ENCODE data around the gene CD44.

- no peak for TF ChIP-seq YY1 (IDR thresholded peaks at IDR 0.05; ENCODE audit: low read depth)
- no peak for TF ChIP-seq CREB1 (IDR thresholded peaks at IDR 0.05; ENCODE audit: low read depth)
- TF ChIP-seq CEBPB (IDR thresholded peaks at IDR 0.05), result no peak
- TF ChIP-seq, protein P1, sequence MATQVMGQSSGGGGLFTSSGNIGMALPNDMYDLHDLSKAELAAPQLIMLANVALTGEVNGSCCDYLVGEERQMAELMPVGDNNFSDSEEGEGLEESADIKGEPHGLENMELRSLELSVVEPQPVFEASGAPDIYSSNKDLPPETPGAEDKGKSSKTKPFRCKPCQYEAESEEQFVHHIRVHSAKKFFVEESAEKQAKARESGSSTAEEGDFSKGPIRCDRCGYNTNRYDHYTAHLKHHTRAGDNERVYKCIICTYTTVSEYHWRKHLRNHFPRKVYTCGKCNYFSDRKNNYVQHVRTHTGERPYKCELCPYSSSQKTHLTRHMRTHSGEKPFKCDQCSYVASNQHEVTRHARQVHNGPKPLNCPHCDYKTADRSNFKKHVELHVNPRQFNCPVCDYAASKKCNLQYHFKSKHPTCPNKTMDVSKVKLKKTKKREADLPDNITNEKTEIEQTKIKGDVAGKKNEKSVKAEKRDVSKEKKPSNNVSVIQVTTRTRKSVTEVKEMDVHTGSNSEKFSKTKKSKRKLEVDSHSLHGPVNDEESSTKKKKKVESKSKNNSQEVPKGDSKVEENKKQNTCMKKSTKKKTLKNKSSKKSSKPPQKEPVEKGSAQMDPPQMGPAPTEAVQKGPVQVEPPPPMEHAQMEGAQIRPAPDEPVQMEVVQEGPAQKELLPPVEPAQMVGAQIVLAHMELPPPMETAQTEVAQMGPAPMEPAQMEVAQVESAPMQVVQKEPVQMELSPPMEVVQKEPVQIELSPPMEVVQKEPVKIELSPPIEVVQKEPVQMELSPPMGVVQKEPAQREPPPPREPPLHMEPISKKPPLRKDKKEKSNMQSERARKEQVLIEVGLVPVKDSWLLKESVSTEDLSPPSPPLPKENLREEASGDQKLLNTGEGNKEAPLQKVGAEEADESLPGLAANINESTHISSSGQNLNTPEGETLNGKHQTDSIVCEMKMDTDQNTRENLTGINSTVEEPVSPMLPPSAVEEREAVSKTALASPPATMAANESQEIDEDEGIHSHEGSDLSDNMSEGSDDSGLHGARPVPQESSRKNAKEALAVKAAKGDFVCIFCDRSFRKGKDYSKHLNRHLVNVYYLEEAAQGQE (IDR thresholded peaks at IDR 0.05; ENCODE audit: low read depth), result no peak
These were observed 138.9 kb downstream of the CD44 start for GRCh38 chr11:35277827-35278226.

All from Ishikawa (cell line).